Measurements from ENCODE around the gene TSHR. TPM values are rescaled to one million over a fixed set of nuclear protein-coding genes. Genes with fewer than 3 reads are reported as not detected.

TSHR gene
- total RNA-seq, 1 donor: not detected

- no peak for DNase-seq (ENCODE audit: insufficient read length, low spot score, missing footprints)
Measured at GRCh38 chr14:81169711-81170103, 214.3 kb downstream of the TSHR start.

GRCh38 chr14:81170104-81170828 is 214.8 kb downstream of the TSHR start:
- H2AFZ ChIP-seq (ENCODE audit: low read length): peak overlapping the region; percentile 90
- H3K4me1 ChIP-seq (ENCODE audit: insufficient read depth, low read length): peaks cover 21% of the 10 kb centered on the region
- peak overlapping the region; percentile 80 for H3K4me2 ChIP-seq (ENCODE audit: insufficient read depth, low read length)
- peak overlapping the region; percentile 81 for H3K4me3 ChIP-seq (ENCODE audit: insufficient read depth, low read length)
- no peaks in the 10 kb centered on the region for H3K79me2 ChIP-seq (ENCODE audit: insufficient read depth, low read length)
- TF ChIP-seq CTCF (IDR thresholded peaks at IDR 0.05; ENCODE audit: extremely low read depth, low read depth, low read length): peak; percentile 91
- no peaks in the 10 kb centered on the region for H3K27me3 ChIP-seq (ENCODE audit: insufficient read depth, low read length)
- H3K36me3 ChIP-seq (ENCODE audit: insufficient read depth, low read length): no peaks in the 10 kb centered on the region
- no peaks in the 10 kb centered on the region for H3K9me3 ChIP-seq (ENCODE audit: low read depth, low read length)
- H4K20me1 ChIP-seq (ENCODE audit: insufficient read depth, low read length): no peaks in the 10 kb centered on the region
- DNase-seq (ENCODE audit: insufficient read length, low spot score, missing footprints): peak; percentile 92
- peak overlapping the region; percentile 73 for H3K27ac ChIP-seq (ENCODE audit: low read depth, low read length)

More at GRCh38 chr14:81169711-81170103, 214.3 kb downstream of the TSHR start:
- H3K4me1 ChIP-seq (ENCODE audit: insufficient read depth, low read length): peaks cover 21% of the 10 kb centered on the region
- no peaks in the 10 kb centered on the region for H3K9me3 ChIP-seq (ENCODE audit: low read depth, low read length)
- peak overlapping the region; percentile 80 for H3K4me2 ChIP-seq (ENCODE audit: insufficient read depth, low read length)
- no peak for TF ChIP-seq CTCF (IDR thresholded peaks at IDR 0.05; ENCODE audit: extremely low read depth, low read depth, low read length)
- peak overlapping the region; percentile 73 for H3K27ac ChIP-seq (ENCODE audit: low read depth, low read length)
- H2AFZ ChIP-seq (ENCODE audit: low read length): peak overlapping the region; percentile 90
- no peaks in the 10 kb centered on the region for H3K27me3 ChIP-seq (ENCODE audit: insufficient read depth, low read length)
- no peaks in the 10 kb centered on the region for H4K20me1 ChIP-seq (ENCODE audit: insufficient read depth, low read length)
- peak overlapping the region; percentile 81 for H3K4me3 ChIP-seq (ENCODE audit: insufficient read depth, low read length)
- H3K36me3 ChIP-seq (ENCODE audit: insufficient read depth, low read length): no peaks in the 10 kb centered on the region
- H3K79me2 ChIP-seq (ENCODE audit: insufficient read depth, low read length): no peaks in the 10 kb centered on the region

- peaks cover 21% of the 10 kb centered on the region for H3K4me1 ChIP-seq (ENCODE audit: insufficient read depth, low read length)
- H3K9me3 ChIP-seq (ENCODE audit: low read depth, low read length): no peaks in the 10 kb centered on the region
- no peaks in the 10 kb centered on the region for H3K27me3 ChIP-seq (ENCODE audit: insufficient read depth, low read length)
- DNase-seq (ENCODE audit: insufficient read length, low spot score, missing footprints): no peak
- H3K36me3 ChIP-seq (ENCODE audit: insufficient read depth, low read length): no peaks in the 10 kb centered on the region
- no peak overlapping the region for H2AFZ ChIP-seq (ENCODE audit: low read length)
- H3K4me2 ChIP-seq (ENCODE audit: insufficient read depth, low read length): peak overlapping the region; percentile 80
- TF ChIP-seq CTCF (IDR thresholded peaks at IDR 0.05; ENCODE audit: extremely low read depth, low read depth, low read length): no peak
- no peak overlapping the region for H3K27ac ChIP-seq (ENCODE audit: low read depth, low read length)
- no peaks in the 10 kb centered on the region for H3K79me2 ChIP-seq (ENCODE audit: insufficient read depth, low read length)
- H3K4me3 ChIP-seq (ENCODE audit: insufficient read depth, low read length): peak overlapping the region; percentile 81
- no peaks in the 10 kb centered on the region for H4K20me1 ChIP-seq (ENCODE audit: insufficient read depth, low read length)
Measured at GRCh38 chr14:81170829-81171195, 215.4 kb downstream of the TSHR start.

- Histone ChIP-seq H3K4me1 (ENCODE audit: insufficient read depth, low read length) (peaks cover 21% of the 10 kb centered on the region), H3K27me3 (ENCODE audit: insufficient read depth, low read length) (no peaks in the 10 kb centered on the region), H2AFZ (ENCODE audit: low read length) (no peak overlapping the region), H3K79me2 (ENCODE audit: insufficient read depth, low read length) (no peaks in the 10 kb centered on the region), H3K36me3 (ENCODE audit: insufficient read depth, low read length) (no peaks in the 10 kb centered on the region), H3K4me3 (ENCODE audit: insufficient read depth, low read length) (peak overlapping the region; percentile 1), H3K4me2 (ENCODE audit: insufficient read depth, low read length) (peak overlapping the region; percentile 28), H3K27ac (ENCODE audit: low read depth, low read length) (no peak overlapping the region), H3K9me3 (ENCODE audit: low read depth, low read length) (no peaks in the 10 kb centered on the region), H4K20me1 (ENCODE audit: insufficient read depth, low read length) (no peaks in the 10 kb centered on the region)
- no peak for TF ChIP-seq CTCF (IDR thresholded peaks at IDR 0.05; ENCODE audit: extremely low read depth, low read depth, low read length)
- DNase-seq (ENCODE audit: insufficient read length, low spot score, missing footprints): no peak
Measured at GRCh38 chr14:81172353-81172752, 216.9 kb downstream of the TSHR start.
